HepG2 (cell line): ENCODE data around the gene TOP2A. TPM values are rescaled to one million over a fixed set of nuclear protein-coding genes. Genes with fewer than 3 reads are reported as not detected.

Source experiments
- BCL6 ChIP-seq: IDR thresholded peaks from 2 replicates; pipeline ENCODE4 v1.6.1; 2016; ENCODE audit warnings: missing genetic modification reagents, missing compliant biosample characterization
- ESRRA ChIP-seq: sonication (generic); formaldehyde crosslinking; IDR thresholded peaks from 2 replicates; pipeline ENCODE4 v1.5.1; 2020; ENCODE audit warnings: mild to moderate bottlenecking, low read depth, missing genetic modification reagents
- FOSL2 ChIP-seq: sonication (generic); formaldehyde crosslinking; IDR thresholded peaks from 2 replicates; pipeline ENCODE4 v1.4.0; 2020; ENCODE audit warnings: missing genetic modification reagents
- FOXA1 ChIP-seq, 2 experiments: fragments of 450-650 bp in 1 of 2; sonication (generic) in 1 of 2; formaldehyde crosslinking in 1 of 2; IDR thresholded peaks; 2 replicates each; pipeline versions ENCODE4 v1.4.0 to v1.6.1; 2016 to 2020; ENCODE audit warnings: missing genetic modification reagents in 1 of 2
- FOXP4 ChIP-seq: sonication (generic); formaldehyde crosslinking; IDR thresholded peaks from 2 replicates; pipeline ENCODE4 v1.4.0; 2020; ENCODE audit warnings: missing genetic modification reagents
- GPN1 ChIP-seq: sonication (generic); formaldehyde crosslinking; IDR thresholded peaks from 2 replicates; pipeline ENCODE4 v1.5.1; 2020; ENCODE audit warnings: missing genetic modification reagents, borderline replicate concordance
- GTF3A ChIP-seq: sonication (generic); formaldehyde crosslinking; conservative IDR thresholded peaks from 2 replicates; pipeline ENCODE4 v1.4.0; 2020; ENCODE audit warnings: mild to moderate bottlenecking, missing genetic modification reagents
- HNRNPH1 ChIP-seq: fragments of 200-400 bp; formaldehyde crosslinking; optimal IDR thresholded peaks from 2 replicates; pipeline ENCODE3; 2017; ENCODE audit warnings: mild to moderate bottlenecking, low read depth, low read length
- NBN ChIP-seq: fragments of 450-650 bp; conservative IDR thresholded peaks from 2 replicates; pipeline ENCODE4 v1.6.1; 2017
- NCOA1 ChIP-seq: sonication (generic); formaldehyde crosslinking; IDR thresholded peaks from 2 replicates; pipeline ENCODE4 v1.9.0; 2021; ENCODE audit warnings: missing genetic modification reagents
- TCF7L2 ChIP-seq: IDR thresholded peaks from 2 replicates; pipeline ENCODE4 v1.6.1; 2011; ENCODE audit warnings: mild to moderate bottlenecking, low read depth, low read length, moderate library complexity
- USF2 ChIP-seq, 2 experiments: sonication (generic) in 1 of 2; formaldehyde crosslinking in 1 of 2; IDR thresholded peaks; 2 replicates each; pipeline versions ENCODE4 v1.5.1 to v1.6.1; 2011 to 2020; ENCODE audit warnings: borderline replicate concordance in 1 of 2, low read depth in 1 of 2, low read length in 1 of 2, mild to moderate bottlenecking in 1 of 2, missing genetic modification reagents in 1 of 2, moderate library complexity in 1 of 2
- ZFP82 ChIP-seq: sonication (generic); formaldehyde crosslinking; IDR thresholded peaks from 2 replicates; pipeline ENCODE4 v1.5.1; 2020; ENCODE audit warnings: mild to moderate bottlenecking, missing genetic modification reagents, borderline replicate concordance
- ZKSCAN1 ChIP-seq: fragments of 150-350 bp; IDR thresholded peaks from 2 replicates; pipeline ENCODE4 v1.6.1; 2014; ENCODE audit warnings: low read length
- ZNF101 ChIP-seq: sonication (generic); formaldehyde crosslinking; IDR thresholded peaks from 2 replicates; pipeline ENCODE4 v1.4.0; 2020; ENCODE audit warnings: mild to moderate bottlenecking, low read depth, missing genetic modification reagents, borderline replicate concordance
- ZNF263 ChIP-seq: sonication (generic); formaldehyde crosslinking; IDR thresholded peaks from 2 replicates; pipeline ENCODE4 v1.4.0; 2020; ENCODE audit warnings: missing genetic modification reagents
- ZNF275 ChIP-seq: sonication (generic); formaldehyde crosslinking; IDR thresholded peaks from 2 replicates; pipeline ENCODE4 v1.8.0; 2022; ENCODE audit warnings: missing genetic modification reagents, mild to moderate bottlenecking, inconsistent platforms, borderline replicate concordance
- ZNF280B ChIP-seq: sonication (generic); formaldehyde crosslinking; IDR thresholded peaks from 2 replicates; pipeline ENCODE4 v1.5.0; 2020; ENCODE audit warnings: missing genetic modification reagents, mild to moderate bottlenecking, borderline replicate concordance
- ZNF460 ChIP-seq: sonication (generic); formaldehyde crosslinking; IDR thresholded peaks from 2 replicates; pipeline ENCODE4 v1.5.1; 2020; ENCODE audit warnings: missing genetic modification reagents, mild to moderate bottlenecking, borderline replicate concordance
- ZNF672 ChIP-seq: sonication (generic); formaldehyde crosslinking; IDR thresholded peaks from 2 replicates; pipeline ENCODE4 v1.8.1; 2022; ENCODE audit warnings: missing genetic modification reagents
- ZNF709 ChIP-seq: sonication (generic); formaldehyde crosslinking; IDR thresholded peaks from 2 replicates; pipeline ENCODE4 v1.5.0; 2020; ENCODE audit warnings: mild to moderate bottlenecking, missing genetic modification reagents
- ZSCAN31 ChIP-seq: sonication (generic); formaldehyde crosslinking; IDR thresholded peaks from 2 replicates; pipeline ENCODE4 v1.5.0; 2020; ENCODE audit warnings: low read depth, mild to moderate bottlenecking, missing genetic modification reagents
- ZSCAN9 ChIP-seq: IDR thresholded peaks from 2 replicates; pipeline ENCODE4 v1.6.1; 2016; ENCODE audit warnings: borderline replicate concordance
- polyA plus RNA-seq, 8 experiments: library from polyadenylated mRNA; depleted of rRNA in 3 of 8; stranded (reverse) in 7 of 8; unstranded in 1 of 8; fragments of >200 nt; fragmentation: Illumina TruSeq in 4 of 8; extraction: Trizol in 4 of 8; gene quantifications; 2 replicates each; pipeline versions ENCODE4 v1.2.1 to v1.2.3, GENCODE V29; 2011 to 2016; ENCODE audit warnings: low read depth in 4 of 8, missing spikeins in 1 of 8, mixed read lengths in 1 of 8; ENCODE audit not compliant: insufficient read depth in 1 of 8
- total RNA-seq, 5 experiments: library from RNA; depleted of rRNA; stranded (reverse); fragments of >200 nt; fragmentation: Illumina TruSeq; extraction: Trizol; gene quantifications; 2 replicates each; pipeline ENCODE4 v1.2.3, GENCODE V29; 2016; ENCODE audit warnings: low read depth in 1 of 5

The TOP2A gene
- total and polyA plus RNA-seq, 2 of the 13 experiments (the other 11 are each of a cell fraction or from before 2014, with no cell fraction given), result 108 to 327 TPM

GRCh38 chr17:40419559-40420331 lies 2.0 kb upstream of the TOP2A start (continued):
- TF ChIP-seq USF2 (IDR thresholded peaks at IDR 0.05; ENCODE audit: low read depth, low read length), result no peak
- TF ChIP-seq USF2 (CRISPR knock-in tag; IDR thresholded peaks at IDR 0.05; ENCODE audit: borderline replicate concordance), result no peak
- peak; percentile 44; the same call in 1 of the 2 replicates for TF ChIP-seq ZNF460 (CRISPR knock-in tag)
- TF ChIP-seq ZNF101, result no peak
- TF ChIP-seq FOXA1 (IDR thresholded peaks at IDR 0.05), result no peak
- TF ChIP-seq FOXA1 (CRISPR knock-in tag; IDR thresholded peaks at IDR 0.05), result peak; percentile 89
- no peak; the same call in 1 of the 2 replicates for TF ChIP-seq ESRRA (CRISPR knock-in tag)
- no peak for TF ChIP-seq GPN1 (CRISPR knock-in tag)
- TF ChIP-seq ZSCAN31, result peak; percentile 63; the same call in 1 of the 2 replicates
- TF ChIP-seq HNRNPH1, result no peak
- no peak for TF ChIP-seq GTF3A (CRISPR knock-in tag)
- TF ChIP-seq ZKSCAN1, result no peak
- no peak for TF ChIP-seq ZNF672 (CRISPR knock-in tag)
- peak; percentile 52; the same call in 1 of the 2 replicates for TF ChIP-seq ZNF263 (CRISPR knock-in tag)
- 0 out of 2 replicates have a peak, but pooled peaks have one; percentile 61 for TF ChIP-seq ZFP82
- no peak for TF ChIP-seq ZSCAN9
- TF ChIP-seq FOSL2 (CRISPR knock-in tag), result peak; percentile 57; the same call in 1 of the 2 replicates
- peak; percentile 55 for TF ChIP-seq FOXP4 (CRISPR knock-in tag)
- TF ChIP-seq ZNF709, result no peak; the same call in 1 of the 2 replicates
- TF ChIP-seq NBN, result no peak
- peak; percentile 58 for TF ChIP-seq BCL6
- TF ChIP-seq ZNF275, result no peak
- no peak; the same call in 1 of the 2 replicates for TF ChIP-seq NCOA1 (CRISPR knock-in tag)
- peak; percentile 97 for TF ChIP-seq ZNF280B (CRISPR knock-in tag)
- TF ChIP-seq TCF7L2, result no peak
